RPMI7951 (cell line): ENCODE measurements around the gene ACTA1. TPM values are rescaled to one million over a fixed set of nuclear protein-coding genes. Genes with fewer than 3 reads are reported as not detected.
"Not testable (repeated sequence)": the region's sequence is repeated elsewhere in the genome, so short reads cannot be mapped to it uniquely, and the experiment has no call there.

Experiments
- DNase-seq: peaks from one replicate; pipeline ENCODE4 v3.0.0-alpha.2; 2012; ENCODE audit warnings: low read depth
- total RNA-seq: library from RNA; depleted of rRNA; stranded (reverse); fragments of >200 nt; shearing (Covaris generic); gene quantifications from 2 replicates; pipeline ENCODE4 v1.2.3, GENCODE V29; 2014; rRNA removed

Gene ACTA1
- total RNA-seq = not detected in 2 replicates

DNA sequence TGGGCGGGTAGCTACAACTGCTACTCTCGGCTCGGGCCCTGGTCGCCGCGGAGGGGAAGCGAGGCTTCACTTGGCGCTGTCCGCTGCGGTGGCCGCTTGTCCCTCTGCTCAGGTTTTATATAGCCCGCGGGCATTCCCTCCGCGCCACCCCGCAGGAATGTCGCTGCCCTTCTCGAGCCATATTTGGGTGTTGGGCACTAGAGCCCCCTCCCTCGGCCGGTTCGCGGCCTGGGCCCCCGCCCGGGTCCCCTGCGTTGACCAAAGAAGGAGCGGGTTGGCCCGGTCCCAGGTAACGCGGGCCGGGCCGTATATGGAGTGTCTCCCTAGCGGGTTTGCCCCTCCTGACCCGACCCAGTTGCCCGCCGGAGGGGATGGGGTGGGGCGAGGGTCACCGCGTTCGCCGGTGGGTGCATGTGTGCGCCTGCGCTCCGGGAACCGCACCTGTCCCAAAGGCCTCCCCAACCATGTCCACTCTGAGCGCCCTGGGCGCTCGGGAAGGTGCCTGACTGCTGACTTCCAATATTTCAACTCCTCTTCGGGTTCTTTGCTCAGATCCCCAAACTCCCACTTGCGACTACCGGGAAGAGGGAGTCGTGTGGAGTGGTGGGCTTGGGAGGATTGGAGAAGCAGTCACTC, at the start of gene ACTA1:
Gene ACTA1 (minus strand): TSS at position 90 of the 636 bp plus-strand sequence. CDS start 979 bp downstream, outside the sequence.
- no peak for DNase-seq

DNA sequence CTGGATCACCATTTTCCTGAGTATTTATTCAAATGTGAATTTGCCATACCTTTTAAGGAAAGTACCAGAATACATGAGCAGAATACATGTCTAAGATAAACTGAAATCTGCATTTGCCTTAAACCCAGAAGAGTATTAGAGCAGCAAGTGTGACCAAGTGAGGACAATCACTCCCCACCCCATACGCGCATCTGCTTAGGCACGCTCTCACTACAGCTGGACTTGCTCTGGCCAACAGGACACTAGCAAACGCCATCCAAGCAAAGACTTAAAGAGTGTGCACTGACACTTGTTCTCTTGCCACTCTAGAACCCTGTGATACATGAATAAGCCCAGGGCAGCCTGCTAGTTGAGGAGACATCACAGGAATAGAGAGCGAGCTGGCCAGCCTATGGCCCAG, 48.6 kb upstream of the ACTA1 start:
- DNase-seq = no peak

GRCh38 chr1:229480495-229480894, 46.6 kb upstream of the ACTA1 start:
- no peak for DNase-seq

- DNase-seq = no peak
Observed at GRCh38 chr1:229479660-229480399, 45.9 kb upstream of the ACTA1 start.

GRCh38 chr1:229478852-229479251, 45.0 kb upstream of the ACTA1 start:
- no peak for DNase-seq

GRCh38 chr1:229475859-229476258, 42.0 kb upstream of the ACTA1 start:
- DNase-seq = not testable (repeated sequence)

DNA sequence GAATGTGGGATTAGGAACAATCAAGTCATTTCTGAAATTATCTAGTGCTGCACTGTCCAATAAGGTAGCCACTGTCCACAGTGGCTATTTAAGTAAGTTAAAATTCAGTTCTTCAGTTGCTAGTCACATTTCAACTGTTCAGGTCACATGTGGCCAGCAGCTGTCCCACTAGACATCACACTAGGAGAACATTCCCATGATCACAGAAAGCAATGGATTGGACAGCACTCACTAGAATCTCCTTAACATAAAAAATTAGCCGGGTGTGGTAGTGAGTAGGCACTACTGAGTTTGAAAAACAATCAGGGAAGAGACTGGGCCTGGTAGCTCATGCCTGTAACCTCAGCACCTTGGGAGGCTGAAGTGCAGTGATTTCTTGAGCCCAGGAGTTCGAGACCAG, 40.6 kb upstream of the ACTA1 start:
- peak; percentile 2 for DNase-seq

GRCh38 chr1:229471175-229471574, 37.3 kb upstream of the ACTA1 start:
- no peak for DNase-seq

GRCh38 chr1:229470406-229471043, 36.6 kb upstream of the ACTA1 start:
- no peak for DNase-seq

DNA sequence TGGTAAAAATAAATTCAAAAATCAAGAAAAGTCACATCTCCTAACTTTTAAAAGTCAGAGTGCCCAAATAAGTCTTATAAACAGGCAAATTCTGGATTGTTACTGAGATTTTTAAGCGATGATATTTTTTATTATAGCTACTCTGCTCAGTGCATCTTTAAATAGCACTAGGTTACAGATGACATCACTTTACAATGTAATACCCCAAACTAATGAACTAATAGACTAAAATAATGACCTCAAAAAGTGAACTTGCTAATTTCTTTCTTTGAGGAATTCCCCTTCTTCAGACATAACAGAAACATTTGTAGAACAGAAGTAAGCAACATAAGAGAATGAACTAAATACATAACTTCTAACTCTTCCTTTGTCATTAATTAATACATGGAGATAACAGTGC, 33.0 kb upstream of the ACTA1 start:
- DNase-seq = no peak

GRCh38 chr1:229464672-229465071, 30.8 kb upstream of the ACTA1 start:
- DNase-seq = no peak

- no peak for DNase-seq
Observed at GRCh38 chr1:229461032-229461668, 27.3 kb upstream of the ACTA1 start.

GRCh38 chr1:229459815-229460214, 25.9 kb upstream of the ACTA1 start:
- DNase-seq = no peak

DNA sequence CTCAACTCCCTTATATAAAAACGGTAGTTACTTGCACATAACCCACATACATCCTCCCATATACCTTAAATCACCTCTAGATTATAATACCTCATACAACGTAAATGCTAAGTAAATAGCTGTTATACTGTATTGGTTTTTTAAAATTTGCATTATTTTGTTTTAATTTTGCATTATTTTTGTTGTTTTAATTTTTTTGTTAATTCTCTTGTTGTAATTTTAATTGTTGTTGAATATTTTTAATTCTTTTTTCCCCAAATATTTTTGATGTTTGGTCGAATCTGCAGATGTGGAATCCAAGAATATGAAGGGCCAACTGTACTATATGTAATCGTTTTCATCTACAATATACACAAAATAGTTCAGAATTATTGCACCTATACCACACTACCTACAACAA, 23.5 kb upstream of the ACTA1 start:
- DNase-seq = no peak

- DNase-seq = peak; percentile 13
Observed at GRCh38 chr1:229456016-229456415, 22.1 kb upstream of the ACTA1 start.

GRCh38 chr1:229454056-229454455, 20.2 kb upstream of the ACTA1 start:
- DNase-seq = no peak

- DNase-seq = peak; percentile 14
Observed at GRCh38 chr1:229452956-229453801, 19.3 kb upstream of the ACTA1 start.

DNA sequence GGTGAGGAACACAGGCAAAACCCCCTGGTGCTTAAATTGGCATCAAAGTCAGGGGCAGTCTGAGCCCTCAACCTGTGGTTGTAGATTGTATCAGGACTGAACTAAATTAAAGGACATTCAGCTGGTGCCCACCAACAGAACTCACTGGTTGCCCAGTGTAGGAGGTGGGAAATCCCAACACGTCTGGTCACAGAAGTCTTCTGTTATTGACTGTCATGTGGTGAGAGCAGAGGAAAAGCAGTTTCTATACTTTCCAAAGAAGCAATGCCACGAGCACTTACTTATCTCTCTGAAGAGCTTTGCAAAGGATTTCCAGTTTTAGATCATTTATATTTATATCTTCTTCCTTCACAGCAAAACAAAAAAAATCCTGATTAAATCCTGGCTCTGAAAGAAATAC, 15.0 kb upstream of the ACTA1 start:
- no peak for DNase-seq

- DNase-seq = no peak
Observed at GRCh38 chr1:229448354-229448753, 14.5 kb upstream of the ACTA1 start.

DNA sequence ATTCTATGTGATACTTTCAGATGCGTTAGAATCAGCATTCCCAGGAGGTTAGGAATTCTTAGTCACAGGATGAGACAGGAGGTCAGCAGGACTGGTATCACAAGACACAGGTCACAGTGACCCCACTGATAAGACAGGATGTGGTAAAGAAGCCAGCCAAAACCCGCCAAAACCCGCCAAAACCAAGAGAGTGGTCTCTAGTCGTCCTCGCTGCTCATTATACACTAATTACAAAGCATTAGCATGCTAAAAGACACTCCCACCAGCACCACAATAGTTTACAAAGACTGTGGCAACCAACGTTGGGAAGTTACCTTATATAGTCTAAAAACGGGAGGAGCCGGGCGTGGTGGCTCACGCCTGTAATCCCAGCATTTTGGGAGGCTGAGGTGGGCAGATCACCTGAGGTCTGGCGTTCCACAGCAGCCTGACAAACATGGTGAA, 13.9 kb upstream of the ACTA1 start:
- no peak for DNase-seq

GRCh38 chr1:229445828-229446227, 11.9 kb upstream of the ACTA1 start:
- no peak for DNase-seq
